H9 (cell line): ENCODE results near the gene CTSW. TPM values are rescaled to one million over a fixed set of nuclear protein-coding genes. Genes with fewer than 3 reads are reported as not detected.
A peak's percentile ranks its signal among the peaks of the same experiment; 100 is the strongest.

Experiments used
- DNase-seq: peaks from one replicate; pipeline ENCODE4 v3.0.0-alpha.2; 2017
- H2AFZ ChIP-seq: one replicate; pipeline ENCODE4 v1.6.1; 2013; ENCODE audit warnings: mild to moderate bottlenecking, low read length, control low read depth, moderate library complexity
- H2AK5ac ChIP-seq: 2 replicates; pipeline ENCODE4 v1.6.1; 2013; ENCODE audit warnings: low read length, control low read depth, mixed read lengths; ENCODE audit not compliant: insufficient read length
- H2BK120ac ChIP-seq: one replicate; pipeline ENCODE4 v1.6.1; 2013; ENCODE audit warnings: low read depth, mild to moderate bottlenecking, low read length, control low read depth, inconsistent platforms; ENCODE audit not compliant: poor library complexity, severe bottlenecking
- H2BK12ac ChIP-seq: 2 replicates; pipeline ENCODE4 v1.6.1; 2013; ENCODE audit warnings: low read length, control low read depth, mixed read lengths, low read depth; ENCODE audit not compliant: insufficient read length
- H2BK15ac ChIP-seq: 2 replicates; pipeline ENCODE4 v1.6.1; 2013; ENCODE audit warnings: low read depth, low read length, control low read depth
- H2BK20ac ChIP-seq: one replicate; pipeline ENCODE4 v1.6.1; 2013; ENCODE audit warnings: low read depth, mild to moderate bottlenecking, low read length, control low read depth, inconsistent platforms; ENCODE audit not compliant: poor library complexity, severe bottlenecking
- H2BK5ac ChIP-seq: 2 replicates; pipeline ENCODE4 v1.6.1; 2013; ENCODE audit warnings: low read length, control low read depth, mixed read lengths; ENCODE audit not compliant: insufficient read length
- H3K14ac ChIP-seq: 2 replicates; pipeline ENCODE4 v1.6.1; 2013; ENCODE audit warnings: low read length, control low read depth; ENCODE audit not compliant: insufficient read depth
- H3K18ac ChIP-seq: 2 replicates; pipeline ENCODE4 v1.6.1; 2013; ENCODE audit warnings: low read depth, mild to moderate bottlenecking, mixed read lengths, low read length, control low read depth; ENCODE audit not compliant: insufficient read length
- H3K23ac ChIP-seq: 2 replicates; pipeline ENCODE4 v1.6.1; 2013; ENCODE audit warnings: low read length, control low read depth, mixed read lengths, low read depth; ENCODE audit not compliant: insufficient read length
- H3K23me2 ChIP-seq: 2 replicates; pipeline ENCODE4 v1.6.1; 2013; ENCODE audit warnings: low read depth, mild to moderate bottlenecking, mixed read lengths, low read length, control low read depth; ENCODE audit not compliant: insufficient read length, poor library complexity, severe bottlenecking
- H3K27ac ChIP-seq: 2 replicates; pipeline ENCODE4 v1.5.1; 2013; ENCODE audit warnings: low read length, control low read depth, mixed read lengths, low read depth; ENCODE audit not compliant: insufficient read length
- H3K27me3 ChIP-seq: 2 replicates; pipeline ENCODE4 v1.6.1; 2013; ENCODE audit warnings: low read length, control low read depth, inconsistent platforms; ENCODE audit not compliant: insufficient read depth
- H3K4ac ChIP-seq: 2 replicates; pipeline ENCODE4 v1.6.1; 2013; ENCODE audit warnings: low read depth, mild to moderate bottlenecking, control low read depth, inconsistent platforms, low read length, moderate library complexity
- H3K4me1 ChIP-seq: 2 replicates; pipeline ENCODE4 v1.6.1; 2013; ENCODE audit warnings: low read length, control low read depth, inconsistent platforms; ENCODE audit not compliant: insufficient read depth
- H3K4me2 ChIP-seq: 2 replicates; pipeline ENCODE4 v1.6.1; 2013; ENCODE audit warnings: low read length, control low read depth, mixed read lengths; ENCODE audit not compliant: insufficient read length, insufficient read depth
- H3K56ac ChIP-seq: 2 replicates; pipeline ENCODE4 v1.6.1; 2013; ENCODE audit warnings: low read depth, mild to moderate bottlenecking, mixed read lengths, low read length, control low read depth; ENCODE audit not compliant: insufficient read length
- H3K79me1 ChIP-seq: 2 replicates; pipeline ENCODE4 v1.6.1; 2013; ENCODE audit warnings: low read depth, mild to moderate bottlenecking, moderate library complexity, low read length, control low read depth, inconsistent platforms; ENCODE audit not compliant: insufficient read depth, poor library complexity, severe bottlenecking
- H3K79me2 ChIP-seq: 2 replicates; pipeline ENCODE4 v1.6.1; 2013; ENCODE audit warnings: low read length, control low read depth, inconsistent platforms; ENCODE audit not compliant: insufficient read depth
- H3K9ac ChIP-seq: 2 replicates; pipeline ENCODE4 v1.6.1; 2013; ENCODE audit warnings: low read length, control low read depth, mixed read lengths; ENCODE audit not compliant: insufficient read length; ENCODE audit errors: extremely low read depth
- H3K9me3 ChIP-seq: one replicate; pipeline ENCODE4 v1.6.1; 2013; ENCODE audit warnings: low read depth, low read length, inconsistent platforms; ENCODE audit not compliant: control insufficient read depth
- H3T11ph ChIP-seq: one replicate; pipeline ENCODE4 v1.6.1; 2013; ENCODE audit warnings: mild to moderate bottlenecking, low read length, control low read depth, inconsistent platforms
- H4K20me1 ChIP-seq: one replicate; pipeline ENCODE4 v1.6.1; 2013; ENCODE audit not compliant: control insufficient read depth, insufficient read length, insufficient read depth
- H4K5ac ChIP-seq: 2 replicates; pipeline ENCODE4 v1.6.1; 2013; ENCODE audit warnings: low read depth, mild to moderate bottlenecking, mixed read lengths, low read length, control low read depth; ENCODE audit not compliant: insufficient read length
- H4K8ac ChIP-seq: replicated peaks from 2 replicates; pipeline ENCODE4 v1.6.1; 2013; ENCODE audit warnings: low read length, control low read depth, mixed read lengths, low read depth; ENCODE audit not compliant: insufficient read length
- H4K91ac ChIP-seq: 2 replicates; pipeline ENCODE4 v1.6.1; 2013; ENCODE audit warnings: low read depth, mild to moderate bottlenecking, moderate library complexity, mixed read lengths, low read length, control low read depth; ENCODE audit not compliant: insufficient read length
- H3K27ac Mint-ChIP-seq, 3 experiments: 2 replicates in 2 of 3; 3 replicates in 1 of 3; pipeline ENCODE4 v1.8.0; 2020 to 2021; ENCODE audit warnings: mixed read lengths in 3 of 3, mild to moderate bottlenecking in 1 of 3, moderate library complexity in 1 of 3
- H3K27me3 Mint-ChIP-seq: 2 replicates; pipeline ENCODE4 v1.8.0; 2021; ENCODE audit warnings: low read depth, mild to moderate bottlenecking, moderate library complexity, mixed read lengths
- H3K36me3 Mint-ChIP-seq, 3 experiments: 2 replicates in 2 of 3; 3 replicates in 1 of 3; pipeline ENCODE4 v1.8.0; 2020 to 2021; ENCODE audit warnings: low read depth in 3 of 3, mixed read lengths in 3 of 3; ENCODE audit not compliant: insufficient read depth in 1 of 3
- H3K4me1 Mint-ChIP-seq, 2 experiments: 2 replicates each; pipeline ENCODE4 v1.8.0; 2020; ENCODE audit warnings: mixed read lengths in 2 of 2
- H3K4me3 Mint-ChIP-seq, 2 experiments: 2 replicates in 1 of 2; 3 replicates in 1 of 2; pipeline ENCODE4 v1.8.0; 2020 to 2021; ENCODE audit warnings: mild to moderate bottlenecking in 2 of 2, mixed read lengths in 2 of 2, moderate library complexity in 1 of 2
- H3K9me3 Mint-ChIP-seq, 2 experiments: 2 replicates in 1 of 2; 3 replicates in 1 of 2; pipeline ENCODE4 v1.8.0; 2020; ENCODE audit warnings: mild to moderate bottlenecking in 2 of 2, mixed read lengths in 2 of 2, moderate library complexity in 1 of 2
- WGBS: extraction: QIAGEN DNeasy Blood & Tissue Kit; methylation state at CpG from one replicate; pipeline ENCODE4 v1.1.7; 2013; ENCODE audit warnings: missing lambda C conversion rate, low lambda C conversion rate, mixed read lengths; ENCODE audit not compliant: insufficient read length; ENCODE audit errors: extremely low coverage; 5-methylcytosine and 5-hydroxymethylcytosine counted together
- total RNA-seq: library from RNA; stranded (reverse); gene quantifications from 2 replicates; pipeline ENCODE4 v1.2.1, GENCODE V29; 2021
- TF ChIP-seq, protein P1 (sequence below): fragments of 200-600 bp; sonication (generic); conservative IDR thresholded peaks from 3 replicates; pipeline ENCODE4 v1.8.0; 2021; ENCODE audit warnings: antibody characterized with exemption, mild to moderate bottlenecking

The CTSW gene
- total RNA-seq, 1 experiment from 2014 or later = not detected

DNA sequence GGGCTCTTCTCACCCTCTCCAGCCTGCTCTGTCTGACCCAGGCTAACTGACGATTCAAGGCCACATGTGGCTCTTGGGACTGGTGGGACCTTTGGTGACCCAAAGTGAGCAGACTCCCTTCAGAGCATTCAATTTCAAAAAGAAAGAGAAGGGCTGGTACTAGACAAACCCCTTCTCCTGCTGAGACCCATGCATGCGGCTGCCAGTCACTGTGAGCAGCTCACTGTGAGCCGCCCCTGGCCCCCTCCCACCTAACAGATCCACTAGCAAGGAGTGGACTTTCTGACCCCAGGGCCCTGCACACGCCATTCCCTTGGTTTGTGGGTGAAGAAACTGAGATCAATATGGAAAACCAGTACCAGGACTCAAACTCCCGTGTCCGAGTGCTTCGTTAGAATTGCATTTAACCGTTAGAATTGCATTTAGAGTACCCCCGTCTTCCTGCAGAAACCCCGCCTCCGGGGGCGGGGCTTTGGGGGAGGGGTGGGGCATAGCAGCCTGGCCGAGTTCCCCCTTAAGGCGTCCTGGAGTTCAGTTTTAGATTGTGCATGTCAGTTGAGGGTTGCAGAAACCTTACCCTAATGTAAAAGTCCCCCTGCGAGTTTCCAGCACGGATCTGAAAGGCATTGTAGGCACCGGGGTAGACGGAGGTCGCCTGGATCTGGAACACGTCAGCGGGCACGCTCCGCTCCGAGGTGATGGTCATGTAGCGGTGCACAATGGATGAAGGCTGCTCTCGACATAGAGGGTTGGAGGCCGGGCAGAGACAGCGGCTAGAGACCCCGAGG lies 12.2 kb upstream of the CTSW start:
- H2BK120ac ChIP-seq = no peak overlapping the region
- H2BK5ac ChIP-seq = no peak overlapping the region
- peaks cover 18 to 33% (median 32%) of the 10 kb centered on the region in 3 experiments; a peak in 6 of 7 replicates for H3K36me3 Mint-ChIP-seq
- H3K4ac ChIP-seq = no peak overlapping the region
- no peak overlapping the region for H3K14ac ChIP-seq
- H3K56ac ChIP-seq = no peak overlapping the region
- H3K4me1 Mint-ChIP-seq = peaks cover 13 to 14% of the 10 kb centered on the region in 2 experiments
- no peak overlapping the region for H4K91ac ChIP-seq
- no peak overlapping the region for H3K18ac ChIP-seq
- DNase-seq = peak; percentile 66
- peak overlapping the region; percentile 77 to 90 for H3K4me3 Mint-ChIP-seq
- H4K5ac ChIP-seq = no peak overlapping the region
- H3K27me3 Mint-ChIP-seq = peaks cover 7% of the 10 kb centered on the region
- no peaks in the 10 kb centered on the region for H3K23me2 ChIP-seq
- no peak overlapping the region for H2BK12ac ChIP-seq
- H2AK5ac ChIP-seq = no peak overlapping the region
- H3K9ac ChIP-seq = no peak overlapping the region
- H3T11ph ChIP-seq = no peak overlapping the region
- no peaks in the 10 kb centered on the region for H3K79me1 ChIP-seq
- H4K20me1 ChIP-seq = no peaks in the 10 kb centered on the region
- H3K79me2 ChIP-seq = no peaks in the 10 kb centered on the region
- H3K27ac Mint-ChIP-seq = peak overlapping the region in 2 of 3 experiments; percentile 54 to 89; a peak in 3 of 7 replicates
- no peak overlapping the region for H3K23ac ChIP-seq
- H2BK20ac ChIP-seq = no peak overlapping the region
- no peaks in the 10 kb centered on the region; the same call in 1 of the 2 replicates for H3K27me3 ChIP-seq
- no peaks in the 10 kb centered on the region for H3K4me1 ChIP-seq
- no peaks in the 10 kb centered on the region for H3K9me3 ChIP-seq
- WGBS = no CpG with 5 or more reads among the region's 29 CpGs
- H3K27ac ChIP-seq = no peak overlapping the region
- no peak overlapping the region for H4K8ac ChIP-seq
- H3K9me3 Mint-ChIP-seq = no peaks in the 10 kb centered on the region
- TF ChIP-seq, protein P1, sequence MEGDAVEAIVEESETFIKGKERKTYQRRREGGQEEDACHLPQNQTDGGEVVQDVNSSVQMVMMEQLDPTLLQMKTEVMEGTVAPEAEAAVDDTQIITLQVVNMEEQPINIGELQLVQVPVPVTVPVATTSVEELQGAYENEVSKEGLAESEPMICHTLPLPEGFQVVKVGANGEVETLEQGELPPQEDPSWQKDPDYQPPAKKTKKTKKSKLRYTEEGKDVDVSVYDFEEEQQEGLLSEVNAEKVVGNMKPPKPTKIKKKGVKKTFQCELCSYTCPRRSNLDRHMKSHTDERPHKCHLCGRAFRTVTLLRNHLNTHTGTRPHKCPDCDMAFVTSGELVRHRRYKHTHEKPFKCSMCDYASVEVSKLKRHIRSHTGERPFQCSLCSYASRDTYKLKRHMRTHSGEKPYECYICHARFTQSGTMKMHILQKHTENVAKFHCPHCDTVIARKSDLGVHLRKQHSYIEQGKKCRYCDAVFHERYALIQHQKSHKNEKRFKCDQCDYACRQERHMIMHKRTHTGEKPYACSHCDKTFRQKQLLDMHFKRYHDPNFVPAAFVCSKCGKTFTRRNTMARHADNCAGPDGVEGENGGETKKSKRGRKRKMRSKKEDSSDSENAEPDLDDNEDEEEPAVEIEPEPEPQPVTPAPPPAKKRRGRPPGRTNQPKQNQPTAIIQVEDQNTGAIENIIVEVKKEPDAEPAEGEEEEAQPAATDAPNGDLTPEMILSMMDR = no peak
- no peak overlapping the region for H2AFZ ChIP-seq
- no peak overlapping the region for H2BK15ac ChIP-seq
- peak overlapping the region; percentile 67 for H3K4me2 ChIP-seq
